HCT116 (cell line): Measurements from ENCODE around the gene RARG. TPM values are rescaled to one million over a fixed set of nuclear protein-coding genes. Genes with fewer than 3 reads are reported as not detected.

Experiments used
- ATAC-seq: fragments of 200-7000 bp; cut with Tn5 transposase; 2 replicates; pipeline ENCODE4 v1.9.1; 2020; ENCODE audit warnings: mild to moderate bottlenecking, moderate library complexity
- BruUV-seq: library from RNA; stranded (reverse); fragments of 400-500 nt; replicated peaks from 2 replicates; lab custom pipeline; 2021; lab: Mats Ljungman, UMichigan
- CTCF ChIA-PET: fragments of 300-600 bp; sonication (Branson Sonifier 250); formaldehyde crosslinking; loops from one replicate; lab custom pipeline; 2021; ENCODE audit warnings: antibody characterized with exemption; lab: Charles Lee
- POLR2A ChIA-PET: fragments of 300-600, 350-600 bp; sonication (Branson Sonifier 250); formaldehyde crosslinking; loops from one replicate; lab custom pipeline; 2021; ENCODE audit warnings: antibody characterized with exemption; lab: Charles Lee
- RAD21 ChIA-PET, 2 experiments: fragments of 300-600 bp; sonication (Branson Sonifier 250); formaldehyde crosslinking; loops; one replicate each; lab custom pipeline; 2023; ENCODE audit warnings: low total read pairs in 2 of 2; ENCODE audit not compliant: uncharacterized antibody in 2 of 2, unreplicated experiment in 2 of 2, low non-redundant PET in 1 of 2; lab: Charles Lee
- DNase-seq: peaks from one replicate; pipeline ENCODE4 v3.0.0-alpha.2; 2010; ENCODE audit warnings: low read depth, low spot score
- H2AFZ ChIP-seq: fragments of 200-600 bp; shearing (Covaris generic), sonication (generic); 2 replicates; pipeline ENCODE4 v1.6.1; 2017; ENCODE audit warnings: low read depth, mixed run types, mixed read lengths, antibody characterized with exemption, low read length; ENCODE audit not compliant: poor library complexity, severe bottlenecking
- H3K27ac ChIP-seq: 2 replicates; pipeline ENCODE4 v1.5.1; 2012; ENCODE audit warnings: low read depth, low read length
- H3K27me3 ChIP-seq: fragments of 200-600 bp; sonication (generic); 2 replicates; pipeline ENCODE4 v1.6.1; 2016; ENCODE audit warnings: mixed run types, low read length, mixed read lengths; ENCODE audit not compliant: insufficient read depth
- H3K36me3 ChIP-seq, 2 experiments: fragments of 200-500 bp in 1 of 2; fragments of 200-600 bp in 1 of 2; sonication (Bioruptor generic) in 1 of 2; sonication (generic) in 1 of 2; 2 replicates each; pipeline versions ENCODE4 v1.5.1 to v1.6.1; 2014 to 2016; ENCODE audit warnings: low read length in 2 of 2, inconsistent platforms in 1 of 2, mixed read lengths in 1 of 2, mixed run types in 1 of 2; ENCODE audit not compliant: insufficient read depth in 2 of 2, control insufficient read depth in 1 of 2
- H3K4me1 ChIP-seq, 2 experiments: fragments of 200-600 bp in 1 of 2; sonication (generic) in 1 of 2; 2 replicates each; pipeline versions ENCODE4 v1.5.1 to v1.6.1; 2012 to 2017; ENCODE audit warnings: low read length in 2 of 2, inconsistent platforms in 1 of 2, mild to moderate bottlenecking in 1 of 2, mixed read lengths in 1 of 2, mixed run types in 1 of 2, moderate library complexity in 1 of 2; ENCODE audit not compliant: insufficient read depth in 2 of 2, control insufficient read depth in 1 of 2
- H3K4me2 ChIP-seq: fragments of 200-600 bp; sonication (generic); 2 replicates; pipeline ENCODE4 v1.6.1; 2017; ENCODE audit warnings: mixed run types, low read length, mixed read lengths
- H3K4me3 ChIP-seq, 2 experiments: fragments of 200-600 bp in 1 of 2; sonication (generic) in 1 of 2; replicated peaks in 1 of 2; 2 replicates each; pipeline ENCODE4 v1.5.1; 2011 to 2016; ENCODE audit warnings: low read length in 2 of 2, control low read depth in 1 of 2, low read depth in 1 of 2, mild to moderate bottlenecking in 1 of 2, mixed read lengths in 1 of 2, mixed run types in 1 of 2
- H3K79me2 ChIP-seq: fragments of 200-600 bp; sonication (generic); 2 replicates; pipeline ENCODE4 v1.6.1; 2017; ENCODE audit warnings: mild to moderate bottlenecking, mixed run types, low read length, moderate library complexity, mixed read lengths; ENCODE audit not compliant: insufficient read depth
- H3K9ac ChIP-seq: fragments of 200-600 bp; sonication (generic); 2 replicates; pipeline ENCODE4 v1.6.1; 2016; ENCODE audit warnings: low read length, mixed read lengths
- H3K9me2 ChIP-seq: fragments of 200-600 bp; sonication (generic), shearing (Covaris generic); 2 replicates; pipeline ENCODE4 v1.6.1; 2017; ENCODE audit warnings: mixed run types, mild to moderate bottlenecking, moderate library complexity; ENCODE audit not compliant: insufficient read depth
- H3K9me3 ChIP-seq, 2 experiments: fragments of 200-500 bp in 1 of 2; fragments of 200-600 bp in 1 of 2; sonication (Bioruptor generic) in 1 of 2; sonication (generic) in 1 of 2; 2 replicates each; pipeline ENCODE4 v1.6.1; 2014 to 2017; ENCODE audit warnings: low read length in 2 of 2, mixed read lengths in 2 of 2, inconsistent platforms in 1 of 2, low read depth in 1 of 2, mild to moderate bottlenecking in 1 of 2, mixed run types in 1 of 2, moderate library complexity in 1 of 2; ENCODE audit not compliant: control insufficient read depth in 1 of 2, insufficient read depth in 1 of 2
- H4K20me1 ChIP-seq: fragments of 200-600 bp; sonication (generic), shearing (Covaris generic); 2 replicates; pipeline ENCODE4 v1.6.1; 2017; ENCODE audit warnings: mixed run types, mild to moderate bottlenecking, moderate library complexity; ENCODE audit not compliant: insufficient read depth
- CBX3 ChIP-seq: IDR thresholded peaks from 2 replicates; pipeline ENCODE4 v1.6.1; 2012; ENCODE audit warnings: low read depth
- ELF1 ChIP-seq: IDR thresholded peaks from 2 replicates; pipeline ENCODE4 v1.6.1; 2012; ENCODE audit warnings: low read depth, borderline replicate concordance
- EZH2 ChIP-seq: fragments of 200-600 bp; sonication (generic); IDR thresholded peaks from 2 replicates; pipeline ENCODE4 v1.6.1; 2017; ENCODE audit warnings: antibody characterized with exemption, mixed run types
- JUND ChIP-seq: IDR thresholded peaks from 2 replicates; pipeline ENCODE4 v1.6.1; 2012
- MAX ChIP-seq: IDR thresholded peaks from 2 replicates; pipeline ENCODE4 v1.6.1; 2012
- RAD21 ChIP-seq: IDR thresholded peaks from 2 replicates; pipeline ENCODE4 v1.6.1; 2012; ENCODE audit warnings: low read depth, mild to moderate bottlenecking
- SIN3A ChIP-seq: IDR thresholded peaks from 2 replicates; pipeline ENCODE4 v1.6.1; 2012; ENCODE audit warnings: low read depth
- SP1 ChIP-seq: IDR thresholded peaks from 2 replicates; pipeline ENCODE4 v1.6.1; 2012; ENCODE audit warnings: low read depth
- TCF7L2 ChIP-seq: IDR thresholded peaks from 2 replicates; pipeline ENCODE4 v1.7.0; 2011; ENCODE audit warnings: borderline replicate concordance, inconsistent platforms; ENCODE audit not compliant: insufficient read depth, insufficient read length; ENCODE audit errors: extremely low read depth
- ZBTB33 ChIP-seq: IDR thresholded peaks from 2 replicates; pipeline ENCODE4 v1.6.1; 2011; ENCODE audit warnings: mild to moderate bottlenecking, low read length, moderate library complexity; ENCODE audit not compliant: insufficient replicate concordance; ENCODE audit errors: extremely low read depth
- intact Hi-C: fragments of 100-400 bp; cut with micrococcal nuclease; formaldehyde crosslinking; loops from 2 replicates; pipeline ENCODE4 v1.10.0; 2022
- total RNA-seq: library from RNA; stranded (reverse); gene quantifications from one replicate; pipeline ENCODE4 v1.2.1, GENCODE V29; 2021; ENCODE audit not compliant: unreplicated experiment
- TF ChIP-seq, protein P1 (sequence below), 3 experiments: fragments of 200-600 bp in 1 of 3; sonication (generic) in 1 of 3; IDR thresholded peaks in 2 of 3; conservative IDR thresholded peaks in 1 of 3; 2 replicates each; pipeline ENCODE4 v1.5.1; 2012 to 2017; ENCODE audit warnings: low read depth in 2 of 3, low read length in 2 of 3, antibody characterized with exemption in 1 of 3, borderline replicate concordance in 1 of 3, control low read depth in 1 of 3, mild to moderate bottlenecking in 1 of 3, mixed read lengths in 1 of 3, mixed run types in 1 of 3, moderate library complexity in 1 of 3; ENCODE audit not compliant: insufficient read depth in 1 of 3
- TF ChIP-seq, protein P2 (sequence below): IDR thresholded peaks from 2 replicates; pipeline ENCODE4 v1.6.1; 2012; ENCODE audit warnings: low read depth

The RARG gene
- total RNA-seq, 1 experiment from 2014 or later, result 68.9 TPM

DNA sequence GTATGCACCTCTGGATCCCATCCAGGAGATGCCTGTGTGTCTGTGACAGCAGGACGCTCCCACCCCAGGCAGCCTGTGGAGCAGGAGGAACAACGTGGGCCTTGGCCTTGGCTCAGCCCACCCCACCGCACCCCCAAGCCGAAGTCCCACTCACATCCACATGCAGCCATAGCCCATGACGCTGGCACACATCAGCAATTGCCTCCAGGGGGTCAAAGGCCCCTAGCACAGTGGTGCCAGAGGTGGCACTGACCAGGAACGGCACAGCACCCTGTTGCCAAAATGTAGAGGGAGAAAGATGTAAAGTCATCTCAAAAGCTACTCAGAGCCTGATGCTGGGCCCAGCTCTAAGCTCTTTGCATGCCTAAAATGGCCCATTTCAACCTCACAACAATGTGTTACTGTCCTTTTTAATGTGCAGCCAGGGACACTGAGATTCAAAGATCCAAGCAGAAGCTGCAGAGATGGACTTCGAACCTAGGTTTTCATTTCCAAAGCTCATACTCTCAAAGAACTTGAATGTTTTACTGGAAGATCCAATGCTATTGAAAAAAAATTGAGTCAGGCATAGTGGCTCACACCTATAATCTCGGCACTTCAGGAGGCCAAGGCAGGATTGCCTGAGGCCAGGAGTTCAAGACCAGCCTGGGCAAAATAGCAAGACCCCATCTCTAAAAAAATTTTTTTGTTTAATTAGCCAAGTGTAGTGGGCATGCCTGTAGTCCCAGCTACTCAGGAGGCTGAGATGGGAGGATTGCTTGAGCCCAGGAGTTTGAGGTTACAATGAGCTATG lies 70.7 kb downstream of the RARG start:
- no peak overlapping the region for H3K4me3 ChIP-seq
- RAD21 ChIA-PET, result interaction anchor here in 1 of 2 experiments (0.6 kb wide), 1 partner anchor 82 kb away, joined by 4 read pairs; the partner anchor contains the start of gene SPRYD3
- H4K20me1 ChIP-seq, result no peaks in the 10 kb centered on the region
- no peaks in the 10 kb centered on the region for H3K79me2 ChIP-seq
- H3K27me3 ChIP-seq, result no peaks in the 10 kb centered on the region
- no peak overlapping the region for H3K4me2 ChIP-seq
- H3K9me2 ChIP-seq, result no peaks in the 10 kb centered on the region
- H3K9me3 ChIP-seq, result no peaks in the 10 kb centered on the region
- no peaks in the 10 kb centered on the region for H3K36me3 ChIP-seq
- TF ChIP-seq ZBTB33 (no peak), ELF1 (no peak), CBX3 (no peak), MAX (no peak), SP1 (no peak), SIN3A (no peak), TCF7L2 (no peak), JUND (no peak), RAD21 (no peak), EZH2 (no peak)
- TF ChIP-seq, protein P1, sequence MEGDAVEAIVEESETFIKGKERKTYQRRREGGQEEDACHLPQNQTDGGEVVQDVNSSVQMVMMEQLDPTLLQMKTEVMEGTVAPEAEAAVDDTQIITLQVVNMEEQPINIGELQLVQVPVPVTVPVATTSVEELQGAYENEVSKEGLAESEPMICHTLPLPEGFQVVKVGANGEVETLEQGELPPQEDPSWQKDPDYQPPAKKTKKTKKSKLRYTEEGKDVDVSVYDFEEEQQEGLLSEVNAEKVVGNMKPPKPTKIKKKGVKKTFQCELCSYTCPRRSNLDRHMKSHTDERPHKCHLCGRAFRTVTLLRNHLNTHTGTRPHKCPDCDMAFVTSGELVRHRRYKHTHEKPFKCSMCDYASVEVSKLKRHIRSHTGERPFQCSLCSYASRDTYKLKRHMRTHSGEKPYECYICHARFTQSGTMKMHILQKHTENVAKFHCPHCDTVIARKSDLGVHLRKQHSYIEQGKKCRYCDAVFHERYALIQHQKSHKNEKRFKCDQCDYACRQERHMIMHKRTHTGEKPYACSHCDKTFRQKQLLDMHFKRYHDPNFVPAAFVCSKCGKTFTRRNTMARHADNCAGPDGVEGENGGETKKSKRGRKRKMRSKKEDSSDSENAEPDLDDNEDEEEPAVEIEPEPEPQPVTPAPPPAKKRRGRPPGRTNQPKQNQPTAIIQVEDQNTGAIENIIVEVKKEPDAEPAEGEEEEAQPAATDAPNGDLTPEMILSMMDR (IDR thresholded peaks at IDR 0.05 in 2 of 3, conservative IDR thresholded peaks at IDR 0.05 in 1 of 3; ENCODE audit: borderline replicate concordance in 1 of 3, insufficient read depth in 1 of 3, low read depth in 2 of 3, low read length in 2 of 3), result no peak
- TF ChIP-seq, protein P2, sequence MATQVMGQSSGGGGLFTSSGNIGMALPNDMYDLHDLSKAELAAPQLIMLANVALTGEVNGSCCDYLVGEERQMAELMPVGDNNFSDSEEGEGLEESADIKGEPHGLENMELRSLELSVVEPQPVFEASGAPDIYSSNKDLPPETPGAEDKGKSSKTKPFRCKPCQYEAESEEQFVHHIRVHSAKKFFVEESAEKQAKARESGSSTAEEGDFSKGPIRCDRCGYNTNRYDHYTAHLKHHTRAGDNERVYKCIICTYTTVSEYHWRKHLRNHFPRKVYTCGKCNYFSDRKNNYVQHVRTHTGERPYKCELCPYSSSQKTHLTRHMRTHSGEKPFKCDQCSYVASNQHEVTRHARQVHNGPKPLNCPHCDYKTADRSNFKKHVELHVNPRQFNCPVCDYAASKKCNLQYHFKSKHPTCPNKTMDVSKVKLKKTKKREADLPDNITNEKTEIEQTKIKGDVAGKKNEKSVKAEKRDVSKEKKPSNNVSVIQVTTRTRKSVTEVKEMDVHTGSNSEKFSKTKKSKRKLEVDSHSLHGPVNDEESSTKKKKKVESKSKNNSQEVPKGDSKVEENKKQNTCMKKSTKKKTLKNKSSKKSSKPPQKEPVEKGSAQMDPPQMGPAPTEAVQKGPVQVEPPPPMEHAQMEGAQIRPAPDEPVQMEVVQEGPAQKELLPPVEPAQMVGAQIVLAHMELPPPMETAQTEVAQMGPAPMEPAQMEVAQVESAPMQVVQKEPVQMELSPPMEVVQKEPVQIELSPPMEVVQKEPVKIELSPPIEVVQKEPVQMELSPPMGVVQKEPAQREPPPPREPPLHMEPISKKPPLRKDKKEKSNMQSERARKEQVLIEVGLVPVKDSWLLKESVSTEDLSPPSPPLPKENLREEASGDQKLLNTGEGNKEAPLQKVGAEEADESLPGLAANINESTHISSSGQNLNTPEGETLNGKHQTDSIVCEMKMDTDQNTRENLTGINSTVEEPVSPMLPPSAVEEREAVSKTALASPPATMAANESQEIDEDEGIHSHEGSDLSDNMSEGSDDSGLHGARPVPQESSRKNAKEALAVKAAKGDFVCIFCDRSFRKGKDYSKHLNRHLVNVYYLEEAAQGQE, result no peak
- intact Hi-C loops, result no loop called here
- H3K4me1 ChIP-seq, result peaks cover 3 to 15% of the 10 kb centered on the region in 2 experiments; a peak in 3 of 4 replicates
- no TSS peak for BruUV-seq
- DNase-seq (no peak), ATAC-seq (no peak)
- POLR2A ChIA-PET, result interaction anchor here (0.6 kb wide), 1 partner anchor 49 kb away, joined by 3 read pairs; no protein-coding TSS in a partner anchor
- CTCF ChIA-PET, result interaction anchor here (1.0 to 3.4 kb wide), 3 partner anchors 37 to 160 kb away, joined by 4 to 34 read pairs (median 4); partner anchors contain the start of gene AAAS
- no peak overlapping the region for H3K27ac ChIP-seq
- H3K9ac ChIP-seq, result no peak overlapping the region
- H2AFZ ChIP-seq, result no peak overlapping the region
